DMS53 treated with DMSO at 0.1 percent for 48 hours (cell line): ENCODE results near the gene HSP90B1.

Source experiments
- DNase-seq: peaks from one replicate; lab custom pipeline; 2025; ENCODE audit not compliant: unreplicated experiment; lab: John Stamatoyannopoulos, UW

HSP90B1 gene

GRCh38 chr12:103930034-103930786, at the start of gene HSP90B1:
HSP90B1 (plus strand) TSS chr12:103930410; CDS start chr12:103930516, 106 bp downstream.
- DNase-seq = peak; percentile 100

GRCh38 chr12:103881261-103881660, 48.9 kb upstream of the HSP90B1 start:
- DNase-seq = peak; percentile 31

GRCh38 chr12:103882861-103883596, 47.2 kb upstream of the HSP90B1 start:
- DNase-seq = no peak

GRCh38 chr12:103883908-103884307, 46.3 kb upstream of the HSP90B1 start:
- no peak for DNase-seq

- peak; percentile 13 for DNase-seq
These were observed 45.9 kb upstream of the HSP90B1 start for GRCh38 chr12:103884316-103884715.

- DNase-seq = no peak
These were observed 43.9 kb upstream of the HSP90B1 start for GRCh38 chr12:103886195-103886797.

- DNase-seq = no peak
These were observed 42.5 kb upstream of the HSP90B1 start for GRCh38 chr12:103887738-103888137.

- no peak for DNase-seq
These were observed 32.9 kb upstream of the HSP90B1 start for GRCh38 chr12:103897316-103897715.

GRCh38 chr12:103901518-103902173, 28.6 kb upstream of the HSP90B1 start:
- DNase-seq = no peak

- no peak for DNase-seq
These were observed 26.2 kb upstream of the HSP90B1 start for GRCh38 chr12:103903993-103904392.

GRCh38 chr12:103905730-103906349, 24.4 kb upstream of the HSP90B1 start:
- no peak for DNase-seq

- DNase-seq = no peak
These were observed 22.0 kb upstream of the HSP90B1 start for GRCh38 chr12:103908246-103908541.

- no peak for DNase-seq
These were observed 21.3 kb upstream of the HSP90B1 start for GRCh38 chr12:103908877-103909276.

- no peak for DNase-seq
These were observed 20.4 kb upstream of the HSP90B1 start for GRCh38 chr12:103909811-103910210.

GRCh38 chr12:103912069-103912468, 18.1 kb upstream of the HSP90B1 start:
- no peak for DNase-seq

GRCh38 chr12:103913100-103913499, 17.1 kb upstream of the HSP90B1 start:
- no peak for DNase-seq

- no peak for DNase-seq
These were observed 14.9 kb upstream of the HSP90B1 start for GRCh38 chr12:103915306-103915705.

- DNase-seq = no peak
These were observed 12.3 kb upstream of the HSP90B1 start for GRCh38 chr12:103917873-103918272.

- DNase-seq = peak; percentile 86
These were observed 5.2 kb upstream of the HSP90B1 start for GRCh38 chr12:103924761-103925641.

- DNase-seq = no peak
These were observed 1.5 kb upstream of the HSP90B1 start for GRCh38 chr12:103928682-103929045.
